ENCODE measurements around the gene ANKRD12. TPM values are rescaled to one million over a fixed set of nuclear protein-coding genes. Genes with fewer than 3 reads are reported as not detected.
"Not testable (repeated sequence)": the region's sequence is repeated elsewhere in the genome, so short reads cannot be mapped to it uniquely, and the experiment has no call there.

Gene ANKRD12
- total RNA-seq, 1 donor from 2014 or later = 11.4 TPM

GRCh38 chr18:9171919-9172318, 35.3 kb downstream of the ANKRD12 start:
- intact Hi-C loops (cut with DNase I); H3K27me3 ChIP-seq; DNase-seq (ENCODE audit: low spot score in 2 of 2): not testable (repeated sequence)

GRCh38 chr18:9172506-9173127, 36.0 kb downstream of the ANKRD12 start:
- no peaks in the 10 kb centered on the region for H3K36me3 ChIP-seq
- no peak overlapping the region for H3K27ac ChIP-seq
- intact Hi-C loops (cut with DNase I) = no loop called here
- no peak overlapping the region for H3K4me3 ChIP-seq
- TF ChIP-seq, protein P1, sequence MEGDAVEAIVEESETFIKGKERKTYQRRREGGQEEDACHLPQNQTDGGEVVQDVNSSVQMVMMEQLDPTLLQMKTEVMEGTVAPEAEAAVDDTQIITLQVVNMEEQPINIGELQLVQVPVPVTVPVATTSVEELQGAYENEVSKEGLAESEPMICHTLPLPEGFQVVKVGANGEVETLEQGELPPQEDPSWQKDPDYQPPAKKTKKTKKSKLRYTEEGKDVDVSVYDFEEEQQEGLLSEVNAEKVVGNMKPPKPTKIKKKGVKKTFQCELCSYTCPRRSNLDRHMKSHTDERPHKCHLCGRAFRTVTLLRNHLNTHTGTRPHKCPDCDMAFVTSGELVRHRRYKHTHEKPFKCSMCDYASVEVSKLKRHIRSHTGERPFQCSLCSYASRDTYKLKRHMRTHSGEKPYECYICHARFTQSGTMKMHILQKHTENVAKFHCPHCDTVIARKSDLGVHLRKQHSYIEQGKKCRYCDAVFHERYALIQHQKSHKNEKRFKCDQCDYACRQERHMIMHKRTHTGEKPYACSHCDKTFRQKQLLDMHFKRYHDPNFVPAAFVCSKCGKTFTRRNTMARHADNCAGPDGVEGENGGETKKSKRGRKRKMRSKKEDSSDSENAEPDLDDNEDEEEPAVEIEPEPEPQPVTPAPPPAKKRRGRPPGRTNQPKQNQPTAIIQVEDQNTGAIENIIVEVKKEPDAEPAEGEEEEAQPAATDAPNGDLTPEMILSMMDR (IDR thresholded peaks at IDR 0.05) = no peak
- H3K9me3 ChIP-seq = no peaks in the 10 kb centered on the region
- H3K27me3 ChIP-seq = no peaks in the 10 kb centered on the region
- DNase-seq (ENCODE audit: low spot score in 2 of 2) = no peak
- peaks cover 0 to 13% of the 10 kb centered on the region in 2 donors for H3K4me1 ChIP-seq

More at GRCh38 chr18:9171919-9172318, 35.3 kb downstream of the ANKRD12 start:
- not testable (repeated sequence) for H3K27ac ChIP-seq, H3K9me3 ChIP-seq, H3K36me3 ChIP-seq, H3K4me3 ChIP-seq
- H3K4me1 ChIP-seq = peaks cover 0 to 11% of the 10 kb centered on the region in 2 donors

DNA sequence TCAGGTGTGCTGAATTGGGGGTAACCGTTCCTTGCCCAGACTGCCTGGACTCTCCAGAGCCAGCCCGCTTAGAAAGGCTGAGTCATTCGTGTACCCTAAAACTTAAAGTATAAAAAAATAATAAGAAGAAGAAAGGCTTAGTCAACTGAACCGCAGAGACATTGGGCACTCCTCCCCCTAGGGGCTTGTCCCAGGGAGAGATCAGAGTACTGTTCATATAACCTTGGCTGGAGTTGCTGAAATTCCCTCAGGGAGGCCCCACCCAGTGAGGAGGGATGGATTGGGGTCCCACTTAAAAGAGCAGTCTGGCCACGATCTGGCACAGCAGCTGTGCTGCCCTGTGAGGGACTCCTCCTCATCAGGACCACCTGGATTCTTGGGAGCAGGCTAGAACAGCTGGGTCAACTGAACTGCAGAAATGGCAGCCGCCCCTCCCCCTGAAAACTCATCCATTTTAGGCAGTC, 37.2 kb downstream of the ANKRD12 start:
- H3K9me3 ChIP-seq = no peaks in the 10 kb centered on the region
- H3K4me3 ChIP-seq = no peak overlapping the region
- TF ChIP-seq, protein P1 (IDR thresholded peaks at IDR 0.05) = no peak
- intact Hi-C loops (cut with DNase I) = no loop called here
- no peaks in the 10 kb centered on the region for H3K27me3 ChIP-seq
- no peaks in the 10 kb centered on the region for H3K36me3 ChIP-seq
- peaks cover 0 to 13% of the 10 kb centered on the region in 2 donors for H3K4me1 ChIP-seq
- no peak for DNase-seq (ENCODE audit: low spot score in 2 of 2)
- no peak overlapping the region for H3K27ac ChIP-seq

DNA sequence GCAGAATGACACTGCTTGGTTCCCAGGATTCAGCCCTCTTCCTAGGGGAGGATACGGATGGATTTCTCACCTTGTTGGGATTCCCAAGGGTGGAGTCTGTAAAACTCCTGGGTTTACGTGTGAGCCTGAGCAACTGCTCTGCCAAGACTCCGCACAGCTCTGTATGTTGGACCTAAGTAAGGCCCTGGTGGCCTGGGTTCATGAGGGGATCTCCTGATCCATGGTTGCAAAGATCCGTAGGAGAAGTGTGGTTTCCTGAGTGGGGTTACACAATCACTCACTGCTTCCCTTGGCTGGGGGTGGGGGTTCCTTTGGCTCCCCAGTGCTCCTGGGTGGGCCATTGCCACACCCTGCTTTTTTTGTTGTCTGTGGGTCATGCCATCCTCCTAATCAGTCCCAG, 37.7 kb downstream of the ANKRD12 start:
- intact Hi-C loops (cut with DNase I) = no loop called here
- Histone ChIP-seq H3K27me3 (no peaks in the 10 kb centered on the region), H3K4me1 (peaks cover 0 to 13% of the 10 kb centered on the region in 2 donors), H3K36me3 (no peaks in the 10 kb centered on the region), H3K27ac (no peak overlapping the region), H3K4me3 (no peak overlapping the region), H3K9me3 (no peaks in the 10 kb centered on the region)
- TF ChIP-seq, protein P1 (IDR thresholded peaks at IDR 0.05) = no peak
- DNase-seq (ENCODE audit: low spot score in 2 of 2) = no peak

DNA sequence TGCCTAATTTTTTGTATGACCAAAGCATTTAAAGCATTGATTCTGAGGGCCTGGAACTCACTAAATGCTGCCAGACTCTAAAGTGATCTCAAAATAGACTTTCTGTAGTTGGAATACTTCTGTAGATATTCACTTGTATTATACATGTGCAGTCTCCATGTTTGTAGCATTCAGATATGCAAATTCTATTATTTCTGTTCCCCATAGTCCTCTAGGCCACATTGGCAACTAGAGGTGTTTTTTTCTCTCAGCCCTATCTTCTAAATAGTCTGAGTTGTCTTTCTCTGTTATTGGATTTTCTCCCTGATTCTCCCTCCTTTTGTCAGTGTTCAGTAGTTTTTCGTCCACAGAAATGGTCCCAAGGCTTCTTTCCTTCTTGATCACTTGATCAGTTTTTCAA, 38.5 kb downstream of the ANKRD12 start:
- Histone ChIP-seq H3K36me3 (no peaks in the 10 kb centered on the region), H3K4me3 (no peak overlapping the region), H3K9me3 (no peaks in the 10 kb centered on the region), H3K4me1 (peaks cover 0 to 13% of the 10 kb centered on the region in 2 donors), H3K27me3 (no peaks in the 10 kb centered on the region), H3K27ac (no peak overlapping the region)
- intact Hi-C loops (cut with DNase I) = no loop called here
- no peak for DNase-seq (ENCODE audit: low spot score in 2 of 2)
- TF ChIP-seq, protein P1 (IDR thresholded peaks at IDR 0.05) = no peak

DNA sequence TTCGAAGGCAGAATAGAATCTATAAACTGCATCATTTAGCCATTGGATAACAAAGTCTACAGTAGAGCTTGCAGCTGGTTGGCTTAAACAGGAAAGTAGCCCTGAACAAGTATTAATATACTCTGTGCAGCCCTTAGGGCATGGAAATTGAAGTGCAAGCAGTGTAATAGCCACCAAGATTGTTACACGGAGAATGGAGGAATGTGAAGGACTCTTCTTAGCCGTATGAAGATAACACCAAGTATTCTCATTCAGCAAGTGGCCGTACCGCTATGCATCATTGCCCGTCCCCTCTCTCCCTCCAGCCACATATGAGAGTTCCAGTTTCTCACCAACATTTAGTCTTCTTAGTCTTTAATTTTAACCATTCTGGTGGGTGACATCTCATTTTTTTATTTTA, 40.5 kb downstream of the ANKRD12 start:
- TF ChIP-seq, protein P1 (IDR thresholded peaks at IDR 0.05) = no peak
- no peaks in the 10 kb centered on the region for H3K36me3 ChIP-seq
- no peak overlapping the region for H3K4me3 ChIP-seq
- H3K27me3 ChIP-seq = no peaks in the 10 kb centered on the region
- DNase-seq (ENCODE audit: low spot score in 2 of 2) = no peak
- peaks cover 0 to 13% of the 10 kb centered on the region in 2 donors for H3K4me1 ChIP-seq
- intact Hi-C loops (cut with DNase I) = no loop called here
- H3K27ac ChIP-seq = no peak overlapping the region
- H3K9me3 ChIP-seq = no peaks in the 10 kb centered on the region

Data from ascending aorta (tissue), 2 donors.